NB4 (cell line): ENCODE measurements around the gene RGR.

Source experiments
- MYC ChIP-seq: IDR thresholded peaks from 2 replicates; pipeline ENCODE4 v1.6.1; 2011; ENCODE audit warnings: low read depth, low read length
- POLR2A ChIP-seq: IDR thresholded peaks from 2 replicates; pipeline ENCODE4 v1.6.1; 2011; ENCODE audit warnings: mild to moderate bottlenecking; ENCODE audit not compliant: insufficient read length; ENCODE audit errors: extremely low read depth
- TF ChIP-seq, protein P1 (sequence below): IDR thresholded peaks from one replicate; pipeline ENCODE4 v1.5.1; 2012; ENCODE audit warnings: low read depth, low read length

DNA sequence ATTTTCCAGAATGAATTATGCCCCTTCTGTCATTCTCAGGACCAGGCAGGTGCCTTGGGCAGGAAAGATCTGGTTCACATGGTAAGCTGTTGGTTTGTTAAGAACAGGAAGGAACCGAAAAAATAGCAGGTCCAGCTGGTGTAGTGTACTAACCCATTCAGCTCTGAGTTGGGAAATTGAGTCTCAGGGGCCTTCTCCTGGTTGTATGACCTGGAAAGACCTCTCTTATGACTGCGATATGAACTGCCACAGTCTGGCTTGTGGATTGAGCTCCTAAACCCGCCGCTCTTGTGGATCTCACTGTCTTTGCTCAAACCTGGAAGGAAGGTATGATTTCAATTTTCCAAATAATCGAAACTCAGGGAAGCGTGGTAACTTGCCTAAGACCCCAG, 8.1 kb upstream of the RGR start:
- TF ChIP-seq, protein P1, sequence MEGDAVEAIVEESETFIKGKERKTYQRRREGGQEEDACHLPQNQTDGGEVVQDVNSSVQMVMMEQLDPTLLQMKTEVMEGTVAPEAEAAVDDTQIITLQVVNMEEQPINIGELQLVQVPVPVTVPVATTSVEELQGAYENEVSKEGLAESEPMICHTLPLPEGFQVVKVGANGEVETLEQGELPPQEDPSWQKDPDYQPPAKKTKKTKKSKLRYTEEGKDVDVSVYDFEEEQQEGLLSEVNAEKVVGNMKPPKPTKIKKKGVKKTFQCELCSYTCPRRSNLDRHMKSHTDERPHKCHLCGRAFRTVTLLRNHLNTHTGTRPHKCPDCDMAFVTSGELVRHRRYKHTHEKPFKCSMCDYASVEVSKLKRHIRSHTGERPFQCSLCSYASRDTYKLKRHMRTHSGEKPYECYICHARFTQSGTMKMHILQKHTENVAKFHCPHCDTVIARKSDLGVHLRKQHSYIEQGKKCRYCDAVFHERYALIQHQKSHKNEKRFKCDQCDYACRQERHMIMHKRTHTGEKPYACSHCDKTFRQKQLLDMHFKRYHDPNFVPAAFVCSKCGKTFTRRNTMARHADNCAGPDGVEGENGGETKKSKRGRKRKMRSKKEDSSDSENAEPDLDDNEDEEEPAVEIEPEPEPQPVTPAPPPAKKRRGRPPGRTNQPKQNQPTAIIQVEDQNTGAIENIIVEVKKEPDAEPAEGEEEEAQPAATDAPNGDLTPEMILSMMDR, result no peak
- TF ChIP-seq POLR2A (no peak), MYC (no peak)
